ENCODE measurements around the gene DPPA3. TPM values are rescaled to one million over a fixed set of nuclear protein-coding genes. Genes with fewer than 3 reads are reported as not detected.
"Not testable (repeated sequence)": the region's sequence is repeated elsewhere in the genome, so short reads cannot be mapped to it uniquely, and the experiment has no call there.

DPPA3 gene
- total and polyA plus RNA-seq, 5 donors from 2014 or later = not detected

GRCh38 chr12:7709969-7710675 is 1.1 kb upstream of the DPPA3 start:
- Histone ChIP-seq H3K9me3 (ENCODE audit: control insufficient read depth in 2 of 2, low read length in 2 of 2) (no peaks in the 10 kb centered on the region), H3K27ac (ENCODE audit: insufficient read depth, low read length, poor library complexity, severe bottlenecking) (no peak overlapping the region), H3K27me3 (ENCODE audit: control insufficient read depth, insufficient read depth, low read length) (no peaks in the 10 kb centered on the region), H3K4me3 (ENCODE audit: low read depth, low read length) (no peak overlapping the region), H3K4me1 (ENCODE audit: control insufficient read depth, insufficient read depth, low read length, poor library complexity, severe bottlenecking) (no peaks in the 10 kb centered on the region), H3K36me3 (ENCODE audit: control insufficient read depth, insufficient read depth, low read length) (no peaks in the 10 kb centered on the region)
- DNase-seq (no peak), ATAC-seq (ENCODE audit: low read depth in 2 of 2) (no peak)
- Mint-ChIP-seq H3K27me3 (peaks cover 1% of the 10 kb centered on the region), H3K4me1 (no peaks in the 10 kb centered on the region), H3K27ac (peak overlapping the region in 1 of 3 donors; percentile 14), H3K4me3 (no peak overlapping the region), H3K9me3 (peaks cover 0 to 3% (median 0%) of the 10 kb centered on the region in 7 donors), H3K36me3 (no peaks in the 10 kb centered on the region)

GRCh38 chr12:7712841-7713442 is 1.7 kb downstream of the DPPA3 start:
- no peaks in the 10 kb centered on the region for H3K36me3 Mint-ChIP-seq
- ATAC-seq (ENCODE audit: low read depth in 2 of 2) = no peak

GRCh38 chr12:7716381-7716780 is 5.1 kb downstream of the DPPA3 start:
- Mint-ChIP-seq H3K9me3 (peaks cover 0 to 3% (median 0%) of the 10 kb centered on the region in 7 donors), H3K4me3 (no peak overlapping the region)
- no peak for ATAC-seq (ENCODE audit: low read depth in 2 of 2)

More at GRCh38 chr12:7712841-7713442, 1.7 kb downstream of the DPPA3 start:
- Mint-ChIP-seq H3K4me1 (no peaks in the 10 kb centered on the region), H3K9me3 (peaks cover 0 to 3% (median 0%) of the 10 kb centered on the region in 7 donors), H3K4me3 (no peak overlapping the region), H3K27me3 (peaks cover 4% of the 10 kb centered on the region), H3K27ac (no peak overlapping the region)
- Histone ChIP-seq H3K27me3 (ENCODE audit: control insufficient read depth, insufficient read depth, low read length) (no peaks in the 10 kb centered on the region), H3K27ac (ENCODE audit: insufficient read depth, low read length, poor library complexity, severe bottlenecking) (no peak overlapping the region), H3K4me1 (ENCODE audit: control insufficient read depth, insufficient read depth, low read length, poor library complexity, severe bottlenecking) (no peaks in the 10 kb centered on the region), H3K9me3 (ENCODE audit: control insufficient read depth in 2 of 2, low read length in 2 of 2) (no peaks in the 10 kb centered on the region), H3K36me3 (ENCODE audit: control insufficient read depth, insufficient read depth, low read length) (no peaks in the 10 kb centered on the region), H3K4me3 (ENCODE audit: low read depth, low read length) (no peak overlapping the region)
- no peak for DNase-seq

GRCh38 chr12:7719946-7720730 is 8.9 kb downstream of the DPPA3 start:
- Mint-ChIP-seq H3K27ac (no peak overlapping the region), H3K27me3 (peaks cover 4% of the 10 kb centered on the region), H3K36me3 (no peaks in the 10 kb centered on the region), H3K4me3 (no peak overlapping the region), H3K9me3 (no peaks in the 10 kb centered on the region), H3K4me1 (no peaks in the 10 kb centered on the region)
- no peak overlapping the region for H3K4me3 ChIP-seq (ENCODE audit: low read depth, low read length)
- no peaks in the 10 kb centered on the region for H3K36me3 ChIP-seq (ENCODE audit: control insufficient read depth, insufficient read depth, low read length)
- no peaks in the 10 kb centered on the region for H3K4me1 ChIP-seq (ENCODE audit: control insufficient read depth, insufficient read depth, low read length, poor library complexity, severe bottlenecking)
- DNase-seq (no peak), ATAC-seq (ENCODE audit: low read depth in 2 of 2) (no peak)
- no peak overlapping the region for H3K27ac ChIP-seq (ENCODE audit: insufficient read depth, low read length, poor library complexity, severe bottlenecking)
- no peaks in the 10 kb centered on the region for H3K27me3 ChIP-seq (ENCODE audit: control insufficient read depth, insufficient read depth, low read length)
- no peaks in the 10 kb centered on the region for H3K9me3 ChIP-seq (ENCODE audit: control insufficient read depth in 2 of 2, low read length in 2 of 2)

More at GRCh38 chr12:7716381-7716780, 5.1 kb downstream of the DPPA3 start:
- Mint-ChIP-seq H3K27ac (no peak overlapping the region), H3K36me3 (no peaks in the 10 kb centered on the region), H3K27me3 (peaks cover 4% of the 10 kb centered on the region), H3K4me1 (no peaks in the 10 kb centered on the region)
- Histone ChIP-seq H3K27me3 (ENCODE audit: control insufficient read depth, insufficient read depth, low read length) (no peaks in the 10 kb centered on the region), H3K4me1 (ENCODE audit: control insufficient read depth, insufficient read depth, low read length, poor library complexity, severe bottlenecking) (no peaks in the 10 kb centered on the region), H3K9me3 (ENCODE audit: control insufficient read depth in 2 of 2, low read length in 2 of 2) (no peaks in the 10 kb centered on the region), H3K27ac (ENCODE audit: insufficient read depth, low read length, poor library complexity, severe bottlenecking) (no peak overlapping the region), H3K4me3 (ENCODE audit: low read depth, low read length) (no peak overlapping the region), H3K36me3 (ENCODE audit: control insufficient read depth, insufficient read depth, low read length) (no peaks in the 10 kb centered on the region)
- DNase-seq = peak in 1 of 3 donors; percentile 3

GRCh38 chr12:7723926-7724325 is 12.7 kb downstream of the DPPA3 start:
- ATAC-seq (ENCODE audit: low read depth in 2 of 2) (no peak), DNase-seq (no peak)
- H3K27ac Mint-ChIP-seq = no peak overlapping the region
- Histone ChIP-seq H3K9me3 (ENCODE audit: control insufficient read depth in 2 of 2, low read length in 2 of 2) (no peaks in the 10 kb centered on the region), H3K4me3 (ENCODE audit: low read depth, low read length) (no peak overlapping the region), H3K27me3 (ENCODE audit: control insufficient read depth, insufficient read depth, low read length) (no peaks in the 10 kb centered on the region), H3K4me1 (ENCODE audit: control insufficient read depth, insufficient read depth, low read length, poor library complexity, severe bottlenecking) (no peaks in the 10 kb centered on the region), H3K27ac (ENCODE audit: insufficient read depth, low read length, poor library complexity, severe bottlenecking) (no peak overlapping the region), H3K36me3 (ENCODE audit: control insufficient read depth, insufficient read depth, low read length) (no peaks in the 10 kb centered on the region)
- H3K4me3 Mint-ChIP-seq = no peak overlapping the region
- H3K9me3 Mint-ChIP-seq = no peaks in the 10 kb centered on the region
- H3K36me3 Mint-ChIP-seq = no peaks in the 10 kb centered on the region
- peaks cover 4% of the 10 kb centered on the region for H3K27me3 Mint-ChIP-seq
- H3K4me1 Mint-ChIP-seq = no peaks in the 10 kb centered on the region

- ATAC-seq (ENCODE audit: low read depth in 2 of 2) = no peak
- Mint-ChIP-seq H3K4me1 (no peaks in the 10 kb centered on the region), H3K9me3 (no peaks in the 10 kb centered on the region), H3K36me3 (no peaks in the 10 kb centered on the region), H3K27ac (no peak overlapping the region), H3K27me3 (peaks cover 4% of the 10 kb centered on the region), H3K4me3 (no peak overlapping the region)
- no peak overlapping the region for H3K27ac ChIP-seq (ENCODE audit: insufficient read depth, low read length, poor library complexity, severe bottlenecking)
- H3K4me1 ChIP-seq (ENCODE audit: control insufficient read depth, insufficient read depth, low read length, poor library complexity, severe bottlenecking) = no peaks in the 10 kb centered on the region
- H3K27me3 ChIP-seq (ENCODE audit: control insufficient read depth, insufficient read depth, low read length) = no peaks in the 10 kb centered on the region
- no peaks in the 10 kb centered on the region for H3K9me3 ChIP-seq (ENCODE audit: control insufficient read depth in 2 of 2, low read length in 2 of 2)
- no peak overlapping the region for H3K4me3 ChIP-seq (ENCODE audit: low read depth, low read length)
- no peaks in the 10 kb centered on the region for H3K36me3 ChIP-seq (ENCODE audit: control insufficient read depth, insufficient read depth, low read length)
- no peak for DNase-seq
These were observed 18.5 kb downstream of the DPPA3 start for GRCh38 chr12:7729746-7730145.

GRCh38 chr12:7730984-7731383 is 19.8 kb downstream of the DPPA3 start:
- H3K4me3 ChIP-seq (ENCODE audit: low read depth, low read length); H3K36me3 Mint-ChIP-seq; H3K36me3 ChIP-seq (ENCODE audit: control insufficient read depth, insufficient read depth, low read length); H3K4me1 ChIP-seq (ENCODE audit: control insufficient read depth, insufficient read depth, low read length, poor library complexity, severe bottlenecking); DNase-seq; H3K27ac ChIP-seq (ENCODE audit: insufficient read depth, low read length, poor library complexity, severe bottlenecking); H3K4me3 Mint-ChIP-seq; H3K27me3 Mint-ChIP-seq; H3K4me1 Mint-ChIP-seq; ATAC-seq (ENCODE audit: low read depth in 2 of 2); H3K27ac Mint-ChIP-seq; H3K27me3 ChIP-seq (ENCODE audit: control insufficient read depth, insufficient read depth, low read length); H3K9me3 ChIP-seq (ENCODE audit: control insufficient read depth in 2 of 2, low read length in 2 of 2); H3K9me3 Mint-ChIP-seq: not testable (repeated sequence)
